ENCODE measurements around the gene TTLL5.

- no peak for TF ChIP-seq CTCF (IDR thresholded peaks at IDR 0.05)
- TF ChIP-seq EP300 (IDR thresholded peaks at IDR 0.05) = no peak
- TF ChIP-seq POLR2AphosphoS5 (IDR thresholded peaks at IDR 0.05) = no peak
- TF ChIP-seq POLR2A (IDR thresholded peaks at IDR 0.05) = no peak
These were observed 298.0 kb downstream of the TTLL5 start for GRCh38 chr14:75959031-75959430.
